Activated CD8-positive, alpha-beta memory T cell treated with anti-CD3 and anti-CD28 coated beads for 48 hours (primary cell): ENCODE data around the gene ASTN1.

ENCODE experiments used
- DNase-seq, 3 experiments: peaks; one replicate each; pipeline ENCODE4 v3.0.0-alpha.2; 2020; ENCODE audit warnings: low read depth in 2 of 3, low spot score in 2 of 3

The ASTN1 gene

GRCh38 chr1:177164380-177165068 lies at the start of gene ASTN1:
Gene ASTN1 (minus strand): TSS chr1:177164712. CDS start chr1:177164676, 36 bp downstream.
- DNase-seq: no peak

DNA sequence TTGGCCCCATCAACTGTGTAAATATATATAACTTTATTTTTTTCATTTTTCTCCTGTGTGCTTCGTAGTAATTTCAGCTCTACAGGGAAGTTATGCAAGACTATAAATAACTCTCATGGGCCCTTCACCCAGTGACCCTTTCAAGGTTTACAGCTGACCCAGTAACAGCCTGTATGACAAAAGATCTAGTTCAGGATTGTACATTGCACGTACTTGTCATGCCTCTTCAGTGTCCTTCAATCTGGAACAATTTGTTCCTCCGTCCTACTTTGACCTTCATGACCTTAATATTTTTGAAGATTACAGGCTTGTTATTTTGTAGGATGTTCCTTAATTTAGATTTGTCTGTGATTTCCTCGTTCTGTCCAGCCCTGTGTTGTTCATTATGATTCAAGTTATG lies 46.7 kb upstream of the ASTN1 start:
- no peak for DNase-seq

DNA sequence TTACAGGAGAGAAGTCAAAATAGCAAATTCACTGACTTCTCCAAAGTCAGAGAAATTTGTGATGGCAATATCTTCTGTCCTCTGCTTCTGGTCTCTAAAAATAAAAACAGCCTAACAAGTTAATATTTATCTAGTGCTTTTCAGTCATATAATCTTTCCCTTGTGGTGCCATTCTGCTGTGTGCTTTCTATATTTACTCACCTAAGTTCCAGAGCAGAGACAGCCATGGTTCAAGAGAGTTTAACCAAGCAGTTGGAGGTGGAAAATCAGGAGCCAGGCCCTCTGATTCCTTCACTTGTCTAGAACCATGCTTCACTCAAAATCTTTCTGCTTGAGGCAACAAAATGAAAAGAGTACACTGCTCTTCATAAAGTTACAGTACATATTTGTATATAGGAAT lies 45.6 kb upstream of the ASTN1 start:
- DNase-seq: no peak

DNA sequence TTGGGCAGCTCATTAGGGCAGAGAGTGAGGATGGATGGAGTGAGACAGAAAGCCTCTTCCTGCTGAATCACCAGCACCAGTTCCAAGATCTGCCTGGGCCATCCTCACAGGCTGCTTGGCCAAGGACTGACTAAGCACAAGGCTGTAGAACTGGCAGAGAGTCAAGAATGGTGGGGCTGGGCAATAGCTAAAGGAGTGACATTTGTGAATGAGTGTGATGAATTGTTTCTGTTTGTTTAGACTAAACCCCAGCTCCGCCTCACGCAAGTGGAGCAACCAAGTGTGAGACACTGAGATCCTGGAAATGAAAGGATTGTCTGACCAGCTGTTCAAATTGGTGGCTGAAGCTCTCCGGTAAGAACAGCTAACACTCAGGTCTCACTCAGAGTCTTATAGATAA lies 44.8 kb upstream of the ASTN1 start:
- no peak for DNase-seq

DNA sequence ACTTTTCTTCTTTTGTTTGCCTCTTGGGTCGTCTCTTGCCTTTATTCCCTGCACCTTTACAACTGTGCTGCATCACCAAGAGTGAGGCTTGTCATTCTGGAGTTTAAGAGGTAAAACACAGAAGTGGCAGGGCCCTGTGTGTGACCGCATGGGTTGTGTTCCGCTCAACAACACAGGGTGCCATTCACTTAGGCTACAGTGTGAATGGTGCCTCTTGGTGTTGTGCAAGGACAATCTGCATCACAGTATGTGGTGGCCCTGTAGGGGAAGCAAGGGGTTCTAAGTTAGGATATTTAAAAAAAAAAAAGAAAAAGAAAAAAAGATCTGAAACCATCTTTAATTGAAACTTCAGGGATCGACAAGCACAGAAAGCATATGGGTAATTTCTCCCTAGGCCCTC lies 44.4 kb upstream of the ASTN1 start:
- DNase-seq: no peak

- DNase-seq: no peak
Measured at GRCh38 chr1:177206831-177207355, 42.4 kb upstream of the ASTN1 start.

GRCh38 chr1:177200290-177200689 lies 35.8 kb upstream of the ASTN1 start:
- no peak for DNase-seq

DNA sequence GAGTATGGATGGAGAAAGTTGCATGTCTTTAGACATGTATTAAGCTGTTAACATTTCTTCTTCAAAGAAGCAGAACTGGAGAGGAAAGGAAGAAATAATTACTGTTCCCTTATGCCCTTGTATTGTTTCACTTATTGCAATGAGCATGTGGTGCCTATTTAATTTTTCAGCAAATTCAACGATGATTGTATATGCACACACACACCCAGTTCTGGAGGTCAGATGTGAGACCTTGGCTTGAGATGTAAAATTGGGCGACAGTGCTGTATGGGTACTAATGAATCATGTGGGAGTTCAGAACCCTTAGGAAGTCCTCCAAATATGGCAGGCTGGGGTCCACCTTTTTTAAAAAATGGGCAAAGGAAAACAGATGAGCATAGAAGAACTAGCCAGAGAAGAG lies 33.7 kb upstream of the ASTN1 start:
- no peak for DNase-seq

DNA sequence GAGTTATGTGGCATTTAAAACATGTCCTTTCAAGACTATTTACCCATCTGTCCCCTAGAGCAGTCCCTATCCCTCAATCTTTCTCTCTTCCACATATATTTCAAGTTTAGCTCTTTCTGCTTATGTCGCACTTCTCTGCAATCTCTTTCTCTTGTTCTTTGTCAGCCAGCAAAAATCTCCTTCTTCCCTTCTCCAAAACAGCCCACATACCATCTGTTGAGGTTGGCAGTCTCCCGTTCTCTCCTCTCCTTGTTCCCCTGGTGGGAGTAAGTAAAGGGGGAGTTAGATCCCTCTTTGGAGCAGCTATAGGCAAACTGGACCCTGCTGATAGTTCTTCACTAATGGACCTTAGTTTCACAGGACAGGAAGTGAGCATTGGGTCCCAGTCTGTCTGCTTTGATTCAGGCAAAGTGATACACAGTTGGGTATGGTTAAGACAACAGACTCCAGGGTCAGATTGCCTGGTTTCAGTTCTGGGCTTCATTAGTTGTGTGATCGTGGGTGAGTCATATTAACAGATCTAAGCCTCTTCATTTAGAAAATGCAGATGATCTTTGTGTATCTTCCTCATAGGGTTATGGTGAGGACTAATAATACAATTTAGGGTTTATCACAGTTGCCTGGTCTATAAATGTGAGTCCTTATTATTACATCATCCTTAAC lies 25.9 kb upstream of the ASTN1 start:
- DNase-seq: no peak

- DNase-seq: no peak
Measured at GRCh38 chr1:177186639-177187038, 22.1 kb upstream of the ASTN1 start.

DNA sequence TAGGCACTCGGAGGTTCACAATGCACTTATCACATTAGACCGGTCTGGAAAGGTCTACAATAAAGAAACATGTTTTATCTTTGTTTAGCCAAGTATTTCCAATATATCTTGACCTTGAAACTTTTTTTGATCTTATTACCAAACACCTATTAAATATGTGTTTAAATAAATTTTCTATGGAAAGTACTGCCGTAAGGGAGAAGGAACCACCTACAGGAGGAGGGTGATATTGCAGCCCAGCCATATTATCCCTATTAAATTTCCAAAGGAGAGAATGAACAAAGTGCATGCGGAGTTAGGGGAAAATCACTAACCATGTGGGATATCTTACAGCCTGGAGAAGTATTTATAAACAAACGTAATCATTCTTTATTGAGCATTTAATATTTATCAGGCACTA lies 20.7 kb upstream of the ASTN1 start:
- no peak for DNase-seq

DNA sequence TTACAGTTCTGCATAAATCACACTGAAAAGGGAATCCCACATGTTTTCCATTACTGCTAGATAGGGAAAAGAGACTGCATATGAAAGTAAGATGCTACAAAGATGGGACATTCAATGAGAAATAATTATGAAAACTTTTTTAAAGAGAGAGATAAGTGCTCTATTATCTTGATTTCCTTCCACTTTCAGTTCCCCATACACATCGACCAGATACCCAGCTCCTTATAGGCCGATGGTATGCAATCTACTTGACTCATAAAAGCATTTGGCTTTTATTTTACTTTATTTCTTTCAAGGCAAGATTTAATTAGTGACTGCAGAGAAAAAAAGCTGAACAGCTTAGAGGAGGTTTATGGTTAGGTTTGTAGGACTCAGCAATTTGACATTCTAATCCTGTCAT lies 19.3 kb upstream of the ASTN1 start:
- DNase-seq: no peak

GRCh38 chr1:177181631-177182291 lies 17.2 kb upstream of the ASTN1 start:
- DNase-seq: peak; percentile 6 to 27 (median 10)

- no peak for DNase-seq
Measured at GRCh38 chr1:177181280-177181630, 16.7 kb upstream of the ASTN1 start.

GRCh38 chr1:177174921-177175634 lies 10.6 kb upstream of the ASTN1 start:
- DNase-seq: no peak

GRCh38 chr1:177173976-177174375 lies 9.5 kb upstream of the ASTN1 start:
- DNase-seq: no peak

- DNase-seq: no peak
Measured at GRCh38 chr1:177172866-177173265, 8.4 kb upstream of the ASTN1 start.

GRCh38 chr1:177172272-177172671 lies 7.8 kb upstream of the ASTN1 start:
- no peak for DNase-seq

DNA sequence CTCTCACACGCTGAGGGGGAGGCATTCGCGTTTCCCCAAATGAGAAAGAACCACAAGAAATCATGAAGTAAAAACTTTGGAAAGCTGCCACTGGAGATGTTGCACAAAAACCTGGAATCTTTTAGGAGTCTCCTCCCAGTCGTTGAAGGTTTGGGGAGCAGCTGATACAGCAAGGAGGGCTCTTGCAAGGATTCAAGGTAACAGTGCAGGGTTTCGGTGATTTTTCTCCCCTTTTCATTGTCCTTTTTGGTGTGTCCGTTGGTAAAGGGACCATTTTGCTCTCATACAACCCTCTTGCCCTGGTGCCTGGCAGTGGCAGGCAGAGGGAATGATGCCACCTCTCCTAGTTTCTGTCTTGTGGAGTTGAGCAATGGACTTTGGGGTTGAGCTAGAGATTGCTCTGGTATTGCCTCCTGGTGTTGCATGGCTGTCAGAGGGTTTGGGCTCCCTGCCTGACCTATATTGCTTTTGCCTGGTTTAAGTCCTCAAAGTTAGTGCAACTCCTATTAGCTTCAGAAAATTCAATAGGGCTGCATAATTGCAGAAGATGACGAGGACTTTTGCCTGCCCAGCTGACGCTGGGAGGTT lies 7.1 kb upstream of the ASTN1 start:
- no peak for DNase-seq

GRCh38 chr1:177170756-177171535 lies 6.4 kb upstream of the ASTN1 start, which contains the start of gene BRINP2:
Gene BRINP2 (plus strand): TSS chr1:177170958. CDS start chr1:177229877, 58,919 bp downstream.
- DNase-seq: no peak
